ENCODE measurements around the gene PFKFB4.

The PFKFB4 gene

DNA sequence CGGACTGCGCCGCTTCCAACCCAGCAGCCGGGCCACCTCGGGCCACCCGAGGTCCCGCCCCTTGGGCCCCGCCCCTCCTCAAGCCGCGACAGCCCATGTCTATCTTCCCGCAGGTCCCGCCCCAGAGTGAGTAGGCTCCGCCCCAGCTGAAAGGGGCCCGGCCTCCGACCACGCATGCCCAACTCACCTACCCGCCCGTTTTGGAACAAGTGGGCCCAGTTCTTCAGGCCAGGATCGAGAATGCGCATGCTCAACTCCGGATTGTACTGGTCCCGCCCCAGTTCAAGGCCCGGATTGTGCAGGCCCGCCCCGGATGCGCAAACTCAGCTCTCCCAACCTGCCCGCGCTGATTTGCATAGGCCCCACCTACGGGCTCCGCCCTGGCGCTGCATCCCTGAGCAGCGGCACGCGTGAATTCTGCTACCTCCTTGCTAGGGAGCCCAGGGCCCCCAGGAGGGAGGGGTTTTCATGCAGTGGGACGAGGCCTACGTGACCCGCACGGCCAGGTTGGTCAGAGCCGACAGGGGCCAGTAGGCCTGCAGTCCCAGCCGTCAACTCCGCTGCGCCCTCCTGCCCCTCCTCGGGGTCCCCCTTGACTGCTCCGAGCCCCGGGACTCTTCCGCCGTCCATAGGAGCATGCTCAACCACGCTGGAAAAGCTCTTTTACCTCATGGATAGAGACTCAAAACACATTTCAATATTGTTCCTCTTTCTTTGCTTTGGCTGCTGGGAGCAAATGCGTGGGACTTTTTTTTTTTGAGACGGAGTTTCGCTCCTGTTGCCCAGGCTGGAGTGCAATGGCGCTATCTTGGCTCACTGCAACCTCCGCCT is at the start of gene PFKFB4:
TSS of gene PFKFB4 (minus strand) at position 8 of the 831 bp plus-strand sequence. CDS start 26 bp downstream, outside the sequence.
- peak; percentile 98 for DNase-seq (ENCODE audit: low read depth, low spot score)

DNA sequence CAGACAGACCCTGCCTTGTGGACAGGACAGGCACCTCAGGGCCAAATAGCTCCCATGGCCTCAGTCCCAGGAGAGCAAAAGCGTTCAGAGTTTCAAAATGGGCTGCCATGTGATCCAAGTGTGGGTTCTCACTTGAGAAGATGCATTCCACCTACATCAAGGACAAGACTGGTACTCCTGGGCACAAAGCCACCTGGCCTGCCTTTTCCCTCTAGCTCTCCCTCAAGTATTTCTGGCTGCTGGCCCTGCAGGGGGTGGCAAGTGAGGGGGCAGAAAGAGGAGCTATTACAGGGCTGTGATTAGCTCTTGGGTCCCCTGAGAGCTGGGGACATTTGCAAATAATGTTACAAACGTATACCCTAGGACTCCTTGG is 45.0 kb upstream of the PFKFB4 start:
- no peak for DNase-seq (ENCODE audit: low read depth, low spot score)

DNA sequence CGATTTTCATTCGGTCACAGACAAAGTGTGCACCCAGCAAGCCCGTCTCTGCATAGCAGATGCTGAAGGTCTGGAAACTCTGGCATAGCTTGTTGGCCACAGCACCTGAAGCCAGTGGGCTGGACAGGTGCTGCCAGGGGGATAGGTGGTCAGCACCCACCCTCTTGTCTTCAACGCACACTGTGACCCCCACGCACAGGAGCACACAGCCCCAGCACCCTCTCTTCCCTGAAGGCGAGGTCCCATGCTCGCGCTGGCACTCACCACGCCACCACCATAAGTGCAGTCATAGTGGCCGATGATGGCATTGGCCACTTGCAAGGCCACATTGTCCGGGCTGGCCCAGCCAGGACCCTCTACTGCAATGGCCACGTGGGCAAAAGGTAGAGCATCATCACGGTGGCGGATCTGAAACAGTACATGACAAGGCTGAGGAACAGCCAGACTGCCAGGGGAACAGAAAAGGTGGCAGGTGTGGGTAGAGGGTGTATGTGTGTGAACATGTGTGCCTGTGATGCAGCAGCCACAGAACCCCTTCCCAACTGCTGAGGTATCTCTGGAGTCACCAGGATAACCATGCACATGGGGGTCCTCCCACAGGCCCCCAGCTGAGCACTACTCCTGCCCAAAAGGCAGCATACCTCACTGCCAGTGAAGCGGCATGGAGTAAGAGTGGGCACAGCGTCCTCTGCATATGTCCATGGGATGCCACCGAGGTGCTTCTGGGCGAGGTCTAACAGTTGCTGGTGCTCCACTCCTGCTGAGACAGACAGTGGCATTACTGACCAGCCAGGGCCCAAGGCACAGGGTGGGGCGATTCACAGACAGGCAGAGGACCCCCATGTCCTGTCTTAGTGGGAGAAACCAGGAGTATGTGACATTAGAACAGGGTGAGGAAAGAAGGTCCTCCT is 44.4 kb upstream of the PFKFB4 start:
- DNase-seq (ENCODE audit: low read depth, low spot score): no peak

DNA sequence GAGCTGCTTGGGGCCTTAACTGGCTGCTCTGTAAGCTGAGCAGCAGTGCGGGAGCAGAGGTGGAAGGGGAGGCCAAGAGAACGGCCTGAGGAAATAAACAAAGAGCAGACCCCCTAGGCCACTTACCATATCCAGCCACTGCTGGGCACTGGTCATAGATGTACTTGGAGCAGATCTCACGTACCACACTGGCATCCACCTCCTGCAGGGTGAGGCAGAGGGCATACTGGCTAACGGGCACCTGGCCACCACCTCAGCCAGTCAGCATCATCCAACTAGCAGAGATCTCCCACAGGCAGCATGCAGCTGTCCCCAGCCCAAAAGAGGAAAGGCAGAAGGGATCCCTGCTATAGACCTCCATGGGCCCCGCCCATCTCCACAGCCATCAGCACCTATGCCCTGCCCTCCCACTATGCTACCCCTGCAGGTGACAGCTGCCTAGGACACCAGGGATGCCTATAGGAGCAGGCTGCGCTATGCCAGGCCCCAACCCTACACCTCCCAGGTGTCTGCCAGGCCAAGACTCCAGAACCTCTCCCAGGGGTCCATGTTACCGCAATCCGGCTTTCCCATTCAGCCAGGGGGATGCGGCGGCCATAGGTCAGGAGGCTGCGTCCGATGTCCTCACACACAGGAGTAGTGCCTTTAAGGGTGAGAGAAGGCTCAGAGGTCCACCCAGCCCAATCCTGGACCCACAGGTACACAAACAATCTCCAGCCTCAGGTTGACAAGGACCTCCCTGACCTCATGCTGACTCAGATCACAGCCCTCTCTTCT is 43.1 kb upstream of the PFKFB4 start:
- DNase-seq (ENCODE audit: low read depth, low spot score): no peak

DNA sequence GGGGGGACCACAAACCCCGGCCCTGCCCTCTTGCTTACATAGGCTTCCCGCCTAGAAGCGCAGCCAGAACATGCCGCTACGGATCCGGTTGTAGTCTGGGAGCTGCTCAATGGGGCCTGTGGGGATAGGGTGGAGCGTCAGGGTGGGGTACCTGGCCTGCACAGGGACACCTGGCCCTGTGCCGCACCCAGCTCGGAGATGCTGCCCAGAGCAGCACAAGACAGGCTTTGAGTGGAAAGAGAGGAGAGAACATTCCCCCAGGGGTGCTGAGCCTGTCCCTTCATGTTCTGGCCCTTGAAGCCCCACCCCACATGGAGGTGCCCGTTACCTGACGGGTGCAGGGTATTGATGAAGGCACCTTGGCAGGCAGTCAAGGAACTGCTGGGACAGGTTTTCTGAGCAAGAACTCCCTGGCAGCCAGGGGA is 42.5 kb upstream of the PFKFB4 start:
- DNase-seq (ENCODE audit: low read depth, low spot score): no peak

DNA sequence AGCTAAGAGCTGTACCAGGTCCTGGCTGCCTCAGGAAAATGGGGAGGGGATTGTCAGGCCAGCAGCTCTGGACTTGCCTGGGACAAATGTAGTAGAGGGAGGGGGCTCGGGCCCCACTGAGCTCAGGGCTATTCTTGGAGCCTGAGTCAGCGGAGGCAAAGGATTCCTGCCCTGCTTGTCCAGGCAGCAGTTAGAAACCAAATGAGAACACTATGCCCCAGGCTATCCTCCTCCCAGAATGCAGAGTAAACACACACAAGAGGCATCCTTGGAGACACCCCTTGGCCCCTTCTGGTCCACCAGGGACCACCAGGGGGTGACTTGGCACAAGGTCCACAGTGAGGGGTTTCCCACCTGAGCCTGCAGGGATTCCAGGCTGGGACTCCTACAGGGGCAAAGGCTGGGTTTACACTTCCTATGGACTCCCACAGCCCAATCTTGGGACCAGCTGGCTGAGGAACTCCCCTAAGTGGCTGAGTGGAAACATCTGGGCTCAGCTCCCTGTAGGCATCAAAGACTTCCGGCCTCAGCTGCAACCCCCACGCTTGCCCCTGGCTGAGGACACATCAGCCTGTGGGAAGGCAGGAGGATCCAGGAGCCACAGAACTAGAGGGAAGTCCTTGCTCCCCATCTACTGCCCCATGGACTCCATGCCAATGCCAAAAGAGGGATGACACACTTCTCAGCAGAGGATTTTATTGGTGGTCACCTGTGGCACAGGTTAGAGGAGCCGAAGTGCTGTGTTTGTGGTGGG is 41.9 kb upstream of the PFKFB4 start:
- no peak for DNase-seq (ENCODE audit: low read depth, low spot score)

DNA sequence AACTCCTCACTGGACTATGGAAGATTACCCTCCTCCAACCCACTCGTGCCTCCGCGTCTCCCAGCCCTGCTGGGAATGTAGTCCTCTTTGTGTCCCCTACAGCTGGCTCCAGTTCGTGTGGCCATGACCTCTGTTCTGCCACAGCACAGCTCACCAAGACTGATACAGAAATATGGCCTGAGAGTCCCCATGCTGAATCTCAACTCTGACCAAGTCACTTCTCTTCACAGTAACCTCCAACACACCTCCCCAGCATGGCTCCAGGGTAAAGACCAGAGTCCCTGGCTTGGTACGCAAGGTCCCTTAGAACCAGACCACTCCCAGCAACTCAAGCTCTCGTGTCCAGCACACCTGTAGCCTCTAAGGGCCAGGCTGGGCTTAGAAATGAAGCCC is 40.8 kb upstream of the PFKFB4 start:
- DNase-seq (ENCODE audit: low read depth, low spot score): no peak

DNA sequence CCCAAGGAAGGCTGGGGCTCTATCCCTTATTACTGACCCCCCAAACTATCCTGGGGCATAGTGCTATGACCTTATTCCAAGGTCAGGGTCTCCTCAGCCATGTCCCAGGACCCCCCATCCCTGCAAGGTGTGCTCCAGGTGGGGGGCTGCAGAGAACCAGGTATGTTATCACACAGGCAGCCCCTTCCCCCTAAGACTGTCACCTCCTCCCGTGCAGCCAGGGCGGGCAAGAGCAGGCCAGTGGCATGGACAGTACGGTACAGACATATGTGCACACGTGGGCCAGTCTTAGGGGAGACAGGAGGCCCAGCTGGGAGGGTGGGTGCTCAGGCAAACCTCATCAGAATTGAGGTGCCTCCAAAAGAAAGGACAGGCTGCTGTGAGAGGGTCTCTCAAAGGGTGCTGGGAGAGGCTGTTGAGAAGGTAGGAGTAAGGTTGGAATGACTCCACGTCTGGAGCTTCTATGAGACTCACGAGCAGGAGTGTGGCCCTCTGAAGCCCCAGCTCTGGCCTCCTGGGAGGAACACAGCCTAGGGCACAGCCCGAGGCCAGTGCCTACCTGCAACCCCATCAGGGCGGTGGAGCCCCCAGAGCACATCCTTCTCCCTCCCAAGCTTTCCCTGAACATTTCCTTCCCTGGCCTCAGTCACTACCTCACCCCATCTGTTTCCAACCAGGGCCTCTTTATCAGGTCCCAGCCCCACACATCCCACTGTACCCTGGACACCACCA is 40.2 kb upstream of the PFKFB4 start:
- DNase-seq (ENCODE audit: low read depth, low spot score): no peak

DNA sequence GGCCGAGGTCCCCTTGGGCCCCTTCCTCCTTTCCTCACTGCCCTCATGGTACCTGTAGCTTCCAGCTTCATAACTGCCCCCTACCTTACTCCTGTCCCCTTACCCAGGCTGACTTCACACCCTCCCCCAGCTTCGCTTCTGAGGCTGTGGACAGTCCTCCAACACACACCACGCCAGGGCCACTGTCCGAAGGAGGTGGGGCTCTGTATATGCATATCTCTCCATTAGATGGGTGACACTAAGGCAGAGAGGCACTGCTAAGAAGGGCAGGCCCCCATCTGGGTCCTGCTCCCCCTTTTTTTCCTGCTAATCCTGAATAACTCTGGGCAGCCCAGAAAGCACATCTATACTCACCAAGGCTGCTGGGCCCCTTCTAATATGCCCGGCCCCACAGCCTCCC is 39.6 kb upstream of the PFKFB4 start:
- DNase-seq (ENCODE audit: low read depth, low spot score): no peak

DNA sequence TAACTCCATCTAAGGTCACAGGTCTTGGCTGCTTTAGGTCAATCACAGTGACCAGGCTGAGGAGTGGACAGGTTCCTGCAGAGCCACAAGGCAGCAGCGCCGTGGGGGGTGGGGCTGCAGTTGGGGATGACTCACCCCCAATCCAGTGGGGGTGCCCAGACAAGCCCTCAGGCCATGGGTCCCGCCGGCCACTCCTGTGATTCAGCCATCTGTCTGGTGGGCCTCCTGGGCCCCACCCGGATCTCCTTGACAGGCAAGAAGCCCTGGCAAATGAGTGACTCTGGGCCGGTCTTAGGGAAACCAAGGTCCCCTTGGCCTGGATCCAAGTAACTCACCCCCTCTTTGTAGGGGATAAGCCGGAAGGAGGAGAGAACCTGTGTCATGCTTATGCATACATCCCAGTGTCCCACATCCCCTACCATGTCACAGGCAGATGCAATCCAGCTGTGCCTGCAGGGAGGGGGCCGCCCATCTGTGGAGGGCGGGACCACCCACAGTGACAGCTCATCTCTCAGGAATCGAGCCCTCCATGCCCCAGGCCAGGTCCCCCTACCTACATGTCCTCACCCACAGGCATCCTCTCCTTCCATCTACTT is 39.0 kb upstream of the PFKFB4 start:
- DNase-seq (ENCODE audit: low read depth, low spot score): no peak

DNA sequence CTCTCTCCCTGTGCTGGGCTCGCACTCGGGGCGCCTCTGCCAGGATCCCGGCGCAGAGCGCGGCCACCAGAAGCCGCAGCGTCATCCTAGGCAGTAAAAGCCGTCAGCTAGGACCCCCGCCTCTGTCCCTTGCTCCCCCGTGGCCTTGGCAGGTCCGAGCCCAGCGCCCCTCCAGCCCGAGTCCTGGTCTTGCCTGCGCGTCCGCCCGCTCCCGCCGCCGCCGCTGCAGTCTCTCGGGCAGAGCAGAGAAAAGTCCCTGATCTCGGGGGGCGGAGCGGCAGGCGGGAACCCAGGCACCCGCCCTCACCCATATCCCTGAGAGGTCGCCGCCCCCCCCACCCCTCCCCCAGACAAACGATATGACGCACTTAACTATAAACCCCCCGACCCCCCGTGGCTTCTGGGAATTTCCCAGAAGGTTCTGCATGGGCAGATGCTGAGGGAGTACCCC is 38.5 kb upstream of the PFKFB4 start, which contains the start of gene COL7A1:
TSS of gene COL7A1 (minus strand) at position 255 of the 451 bp plus-strand sequence. CDS start at position 85, 170 bp downstream.
- DNase-seq (ENCODE audit: low read depth, low spot score): no peak

DNA sequence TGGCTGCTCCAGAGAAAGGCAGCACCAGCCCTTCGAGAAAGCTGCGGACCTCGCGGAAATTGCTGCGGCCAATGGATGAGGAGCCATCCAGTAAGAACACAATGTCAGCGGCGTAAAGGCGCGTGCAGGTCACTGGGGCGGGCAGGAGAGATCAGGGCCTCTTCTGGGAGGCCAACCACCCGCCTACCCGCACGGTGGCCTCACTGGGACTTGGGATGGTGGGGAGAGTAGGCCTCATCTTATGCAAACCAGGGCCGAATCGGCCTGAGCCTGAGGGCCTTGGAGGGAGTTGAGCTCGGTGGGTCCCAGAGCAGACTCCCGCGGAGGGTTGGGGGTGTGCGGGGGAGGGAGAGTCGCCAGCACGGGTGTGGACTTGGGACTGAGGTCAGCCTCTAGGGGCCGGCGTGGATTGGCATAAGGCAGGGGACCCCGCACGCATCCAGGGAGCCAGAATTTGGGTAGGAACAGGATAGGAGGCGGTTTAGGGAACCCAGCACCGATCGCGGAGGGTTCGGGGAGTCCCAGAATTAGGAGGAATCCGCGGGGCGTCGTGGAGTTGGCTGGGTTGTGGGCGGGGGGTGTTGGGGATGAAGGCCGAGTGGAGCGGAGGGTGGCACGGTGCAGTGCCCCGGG is 37.9 kb upstream of the PFKFB4 start:
- no peak for DNase-seq (ENCODE audit: low read depth, low spot score)

DNA sequence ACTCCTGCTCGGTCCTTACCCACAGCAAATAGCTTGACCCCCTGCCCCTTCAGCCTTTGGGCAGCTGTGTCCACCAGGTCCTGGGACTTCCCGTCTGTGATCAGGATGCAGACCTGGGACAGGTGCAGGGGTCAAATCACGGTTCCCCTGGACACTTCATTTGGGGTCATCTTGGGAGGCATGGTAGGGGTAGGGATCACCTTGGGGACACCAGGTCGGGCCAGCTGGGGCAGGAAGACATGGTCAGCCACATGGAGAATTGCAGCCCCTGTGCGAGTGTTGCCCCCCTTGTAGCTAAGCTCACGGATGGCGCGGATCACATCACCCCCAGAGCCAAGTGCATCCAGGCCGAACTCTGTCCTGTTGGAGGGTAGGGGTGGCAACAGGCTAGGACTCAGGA is 36.7 kb upstream of the PFKFB4 start:
- DNase-seq (ENCODE audit: low read depth, low spot score): no peak

DNA sequence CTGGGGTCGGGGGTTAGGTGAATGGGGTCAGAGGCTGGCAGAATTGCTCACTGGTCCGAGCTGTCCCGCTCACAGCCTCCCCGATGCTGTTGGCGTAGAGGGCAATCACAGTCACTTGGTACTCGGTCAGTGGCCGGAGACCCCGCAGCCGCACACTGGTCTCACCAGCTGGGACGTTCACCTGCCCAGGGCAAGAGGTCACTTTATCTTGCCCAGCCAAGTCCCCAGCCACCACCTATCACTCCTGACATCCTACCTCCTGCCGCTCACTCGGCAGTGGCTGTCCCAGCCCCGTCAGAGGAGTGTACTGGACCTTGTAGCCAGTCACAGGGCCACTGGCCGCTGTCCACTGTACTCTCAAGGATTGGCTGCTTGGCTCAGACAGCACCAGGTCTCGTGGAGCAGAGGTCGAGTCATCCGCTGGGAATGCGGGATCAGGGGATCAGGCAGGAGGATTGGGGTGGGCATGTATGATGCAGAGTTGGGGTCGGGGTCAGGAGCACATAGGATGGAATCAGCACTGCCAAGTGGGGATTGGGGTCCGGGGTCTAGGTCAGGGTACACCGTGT is 36.0 kb upstream of the PFKFB4 start:
- no peak for DNase-seq (ENCODE audit: low read depth, low spot score)

DNA sequence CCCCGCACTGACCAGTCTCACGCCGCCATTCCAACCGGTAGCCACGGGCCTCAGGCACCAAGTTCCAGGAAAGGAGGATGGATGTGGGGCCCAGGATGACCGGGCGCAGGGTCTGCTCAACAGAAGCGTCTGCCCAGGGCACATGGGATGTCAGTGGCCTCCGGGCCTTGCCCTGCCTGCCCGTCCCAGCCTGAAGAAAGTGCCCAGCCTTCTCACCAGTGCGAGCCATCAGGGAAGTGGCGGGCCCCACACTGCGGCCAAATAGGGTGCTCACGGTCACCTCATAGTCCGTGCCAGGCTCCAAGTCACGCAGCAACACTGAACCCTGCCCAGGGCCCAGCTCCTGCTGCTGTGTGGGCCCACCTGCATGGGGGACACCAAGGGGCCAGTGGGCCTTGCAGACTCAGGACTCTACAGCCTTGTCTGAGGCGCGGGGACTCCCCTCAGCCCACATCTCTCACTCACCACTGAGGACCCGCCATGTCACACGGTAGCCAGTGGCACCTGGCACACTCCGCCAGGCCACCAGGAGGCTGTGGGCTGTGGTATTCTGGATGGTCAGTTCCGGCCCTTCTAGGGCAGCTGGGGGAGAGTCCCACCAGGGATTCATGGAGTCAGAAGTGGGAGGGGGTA is 35.4 kb upstream of the PFKFB4 start:
- no peak for DNase-seq (ENCODE audit: low read depth, low spot score)

DNA sequence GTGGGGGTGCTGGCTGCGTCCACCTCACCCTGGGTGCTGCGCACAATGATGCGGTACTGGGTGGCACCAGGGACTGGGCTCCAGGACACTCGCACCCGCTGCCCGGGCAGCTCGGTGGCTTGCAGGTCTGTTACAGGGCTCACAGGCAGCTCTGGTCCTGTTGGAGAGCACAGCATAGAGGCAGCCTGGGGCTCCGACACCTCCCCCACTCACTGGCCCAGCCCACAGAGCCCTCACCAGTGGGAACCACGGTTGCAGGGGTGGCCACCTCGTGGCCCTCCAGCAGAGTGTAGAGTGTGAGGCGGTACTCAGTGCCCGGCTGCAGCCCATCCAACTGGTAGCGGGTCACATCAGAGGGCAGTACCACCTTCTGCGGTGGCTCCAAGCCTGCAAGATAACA is 34.8 kb upstream of the PFKFB4 start:
- DNase-seq (ENCODE audit: low read depth, low spot score): no peak

DNA sequence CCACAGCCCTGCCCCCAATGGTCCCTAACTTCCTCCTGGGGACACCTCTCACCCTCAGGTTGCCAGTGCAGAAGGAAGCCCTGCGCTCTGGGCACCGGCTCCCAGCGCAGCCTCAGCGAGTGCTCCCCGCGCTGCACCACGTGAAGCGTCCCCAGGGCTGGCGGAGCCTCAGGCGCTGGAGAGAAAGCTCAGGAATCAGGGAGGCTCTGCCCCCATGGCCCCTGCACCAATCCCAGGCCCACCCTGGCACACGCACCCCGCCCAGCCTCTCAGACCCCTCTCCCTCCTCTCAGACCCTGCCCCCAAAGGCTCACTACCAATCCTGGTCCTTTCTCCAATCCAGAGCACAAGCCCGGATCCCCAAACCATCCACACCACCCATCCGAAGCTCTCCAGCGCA is 31.6 kb upstream of the PFKFB4 start:
- DNase-seq (ENCODE audit: low read depth, low spot score): no peak

DNA sequence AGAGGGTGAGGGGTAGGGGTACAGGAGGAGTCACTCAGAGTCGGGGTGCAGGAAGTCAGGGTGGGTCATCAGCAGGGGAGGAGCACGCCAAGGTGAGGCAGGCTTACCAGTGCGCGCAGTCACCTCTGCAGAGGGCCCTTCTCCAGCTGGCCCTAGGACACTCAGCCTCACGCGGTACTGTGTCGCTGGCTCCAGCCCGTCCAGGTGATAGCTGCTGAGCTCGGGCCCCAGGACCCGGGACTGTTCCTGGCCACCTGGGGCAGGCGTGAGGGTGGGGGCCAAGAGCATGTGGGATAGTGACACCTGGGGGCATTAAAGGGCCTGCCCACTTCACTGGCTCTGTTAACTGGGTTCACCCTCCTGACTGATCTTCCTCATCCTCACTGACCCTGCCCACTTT is 31.1 kb upstream of the PFKFB4 start:
- DNase-seq (ENCODE audit: low read depth, low spot score): no peak

DNA sequence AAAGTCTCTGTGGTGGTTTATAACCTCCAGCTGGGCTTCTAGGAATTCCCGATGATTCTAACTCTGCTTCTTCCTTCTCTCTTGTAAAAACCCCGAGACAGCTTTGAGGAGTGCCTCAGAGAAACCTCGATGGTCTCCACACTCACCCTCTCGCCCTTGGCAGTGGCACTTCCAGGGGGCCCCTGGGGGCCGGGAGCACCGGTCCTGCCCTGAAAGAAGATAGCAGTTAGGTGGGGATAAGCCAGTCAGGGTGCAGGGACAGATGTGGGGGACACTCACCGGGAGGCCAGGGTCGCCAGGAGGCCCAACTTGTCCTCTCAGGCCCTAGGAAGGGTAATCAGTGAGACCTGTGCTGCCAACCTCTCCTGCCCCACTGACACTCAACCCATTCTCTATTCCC is 28.8 kb upstream of the PFKFB4 start:
- DNase-seq (ENCODE audit: low read depth, low spot score): no peak
